Measurements from ENCODE around the gene RRAGD.

Gene RRAGD

DNA sequence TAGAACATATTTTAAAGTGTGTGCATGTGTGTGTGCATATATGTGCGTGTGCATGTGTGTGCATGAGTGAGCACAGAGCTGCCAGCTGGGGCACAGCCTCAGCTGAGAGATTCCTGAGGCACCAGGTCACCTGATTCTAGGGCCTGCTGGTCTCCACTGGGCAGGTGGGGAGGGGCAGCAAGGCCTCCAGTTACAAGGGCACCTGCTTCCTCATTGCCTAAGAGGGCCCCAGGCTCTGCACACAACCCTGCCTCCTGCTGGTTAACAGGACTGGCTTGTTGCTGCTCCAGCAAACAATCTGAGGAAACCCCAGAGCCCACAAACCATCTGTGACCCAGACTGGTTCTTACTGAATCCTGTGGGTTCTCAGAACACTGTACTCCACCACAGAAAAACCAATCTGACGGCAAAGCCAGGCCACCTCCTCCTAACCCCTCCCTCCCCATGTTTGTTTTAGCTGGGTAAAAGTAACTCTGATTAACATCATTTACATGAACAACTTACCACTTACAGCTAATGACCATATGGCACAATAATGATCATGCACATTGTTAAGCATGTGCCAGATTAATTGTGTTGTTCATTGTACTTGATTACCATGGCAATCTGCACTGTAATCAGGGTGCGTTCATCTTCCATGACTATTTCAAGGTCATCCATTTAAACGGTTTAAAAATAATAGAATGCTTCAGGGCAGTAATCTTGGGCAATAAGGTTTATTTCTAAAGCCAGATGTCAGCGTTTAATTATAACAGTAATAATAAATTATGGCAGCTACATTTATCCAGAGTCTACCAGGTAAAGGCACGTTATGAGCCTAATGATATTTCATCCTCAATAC, 36.4 kb downstream of the RRAGD start:
- DNase-seq (ENCODE audit: low read depth), result no peak

DNA sequence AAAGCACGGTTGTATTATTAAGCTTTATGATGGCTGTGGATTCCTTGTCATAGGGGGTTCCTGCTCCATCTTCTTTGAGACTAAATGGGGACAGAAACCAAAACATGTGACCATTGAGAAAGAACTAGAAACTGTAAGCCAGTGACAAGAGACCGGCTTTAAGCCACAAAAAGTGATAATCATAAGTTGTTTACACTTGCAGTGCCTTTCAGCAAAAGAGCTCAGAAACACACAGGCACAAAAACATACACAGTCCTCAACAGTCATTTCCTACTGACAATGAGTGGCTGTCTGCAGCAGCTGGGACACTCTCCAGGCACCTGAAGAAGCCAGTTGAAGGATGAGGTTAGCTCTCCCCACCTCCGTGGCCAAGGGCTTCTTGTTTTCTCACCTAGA, 39.6 kb downstream of the RRAGD start:
- no peak for DNase-seq (ENCODE audit: low read depth)

DNA sequence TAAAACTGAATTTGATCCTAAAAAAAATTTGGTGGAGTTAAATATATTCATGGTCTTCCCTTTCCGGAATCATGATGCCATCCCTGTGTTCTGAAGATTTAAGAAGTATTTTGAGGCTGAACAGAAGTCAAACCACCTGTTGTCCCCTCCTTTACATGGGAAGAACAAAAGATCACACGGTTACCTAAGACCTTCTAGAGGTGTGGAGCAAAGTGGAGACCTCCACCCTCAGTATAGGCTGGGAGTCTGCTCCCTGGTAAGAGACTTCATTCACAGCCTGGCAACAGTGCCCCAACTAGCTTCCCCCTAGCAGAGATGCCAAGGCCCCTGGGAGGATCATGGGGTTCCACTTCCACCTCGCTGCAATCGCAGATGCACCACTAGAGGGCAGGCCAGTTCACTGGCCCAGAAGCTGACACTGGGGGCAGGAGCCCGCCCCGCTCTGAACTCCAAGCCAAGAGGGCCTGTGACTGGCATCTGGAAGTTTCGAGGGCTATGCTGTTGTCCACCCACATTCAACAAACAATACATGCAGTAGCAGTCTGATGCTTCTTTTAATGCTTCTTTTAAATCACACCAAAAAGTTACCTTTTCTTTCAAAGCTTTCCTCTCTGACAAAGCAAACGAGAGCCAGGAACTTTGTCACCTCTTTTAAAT, 40.1 kb downstream of the RRAGD start:
- DNase-seq (ENCODE audit: low read depth), result peak; percentile 64

DNA sequence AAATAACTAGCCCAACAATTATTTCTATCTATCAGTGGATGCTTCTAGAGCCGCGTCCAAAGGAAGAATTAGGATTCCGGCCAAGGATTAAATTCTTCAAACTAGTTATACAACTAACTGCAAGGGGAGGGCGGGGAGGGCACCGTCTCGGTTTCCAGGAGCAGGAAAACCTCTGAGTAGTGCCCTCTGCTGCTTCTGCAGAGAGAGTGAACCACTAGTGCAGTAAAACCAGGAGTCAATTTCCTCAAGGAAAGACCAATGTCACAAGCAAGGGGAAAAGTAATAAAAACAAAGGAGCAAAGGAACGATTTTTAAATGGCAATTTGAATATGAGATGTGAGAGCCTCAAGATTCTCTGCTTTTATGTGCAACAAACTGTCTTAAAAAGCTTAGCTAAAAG, 43.1 kb downstream of the RRAGD start:
- DNase-seq (ENCODE audit: low read depth), result no peak

DNA sequence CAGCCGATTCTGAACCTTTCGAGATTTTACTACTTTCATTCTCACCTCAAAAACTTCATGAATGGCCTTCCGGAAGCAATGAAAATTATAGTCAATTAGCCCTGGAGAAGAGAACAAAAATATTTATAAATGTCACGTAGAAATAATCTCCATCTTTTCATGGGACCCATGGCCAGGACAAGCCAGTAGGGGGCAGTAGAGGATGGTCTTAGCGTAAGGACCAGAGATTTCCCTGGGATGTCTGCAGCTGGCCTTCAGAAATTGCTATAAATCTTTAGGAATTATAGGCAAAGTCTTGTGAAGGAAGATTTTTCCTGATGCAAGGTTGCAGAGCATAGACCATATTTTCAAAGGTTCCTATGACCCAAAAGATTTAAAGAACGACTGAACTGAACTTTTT, 44.0 kb downstream of the RRAGD start:
- peak; percentile 42 for DNase-seq (ENCODE audit: low read depth)

DNA sequence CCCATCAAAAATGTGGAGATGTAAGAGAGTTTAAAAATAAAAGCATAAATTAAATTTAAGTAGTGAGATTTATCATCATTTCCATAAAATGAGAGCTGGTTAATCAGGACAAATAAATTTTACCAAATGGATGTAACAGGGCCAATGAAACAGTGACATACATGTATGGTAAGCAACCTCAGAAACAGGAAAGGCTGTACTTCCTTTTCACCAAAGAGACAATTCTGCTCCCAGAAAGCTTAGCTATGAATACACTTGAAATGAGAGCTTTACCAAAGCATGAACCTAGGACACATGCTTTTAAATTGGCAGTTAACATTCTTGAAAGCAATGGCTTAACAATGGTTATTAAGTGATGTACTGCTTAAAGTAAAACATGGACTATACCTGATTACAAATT, 47.5 kb downstream of the RRAGD start:
- DNase-seq (ENCODE audit: low read depth), result no peak

DNA sequence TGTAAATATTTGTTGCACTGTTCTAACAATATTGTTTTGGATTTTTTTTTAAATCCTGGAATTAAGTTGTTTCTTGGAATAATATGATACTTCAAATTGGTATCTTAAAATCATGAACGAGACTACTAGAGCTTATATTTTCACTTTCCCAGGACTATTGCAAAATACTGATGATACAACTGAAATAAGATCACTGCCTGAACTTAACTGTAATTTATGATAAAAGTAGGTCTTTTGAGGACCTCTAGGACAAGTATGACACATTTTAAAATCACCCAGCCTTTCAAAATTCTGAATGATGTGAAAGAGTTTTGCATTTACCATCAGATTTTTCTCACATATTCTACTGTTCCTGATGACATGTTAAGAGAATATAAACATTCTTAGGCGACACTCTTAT, 50.9 kb downstream of the RRAGD start:
- no peak for DNase-seq (ENCODE audit: low read depth)

DNA sequence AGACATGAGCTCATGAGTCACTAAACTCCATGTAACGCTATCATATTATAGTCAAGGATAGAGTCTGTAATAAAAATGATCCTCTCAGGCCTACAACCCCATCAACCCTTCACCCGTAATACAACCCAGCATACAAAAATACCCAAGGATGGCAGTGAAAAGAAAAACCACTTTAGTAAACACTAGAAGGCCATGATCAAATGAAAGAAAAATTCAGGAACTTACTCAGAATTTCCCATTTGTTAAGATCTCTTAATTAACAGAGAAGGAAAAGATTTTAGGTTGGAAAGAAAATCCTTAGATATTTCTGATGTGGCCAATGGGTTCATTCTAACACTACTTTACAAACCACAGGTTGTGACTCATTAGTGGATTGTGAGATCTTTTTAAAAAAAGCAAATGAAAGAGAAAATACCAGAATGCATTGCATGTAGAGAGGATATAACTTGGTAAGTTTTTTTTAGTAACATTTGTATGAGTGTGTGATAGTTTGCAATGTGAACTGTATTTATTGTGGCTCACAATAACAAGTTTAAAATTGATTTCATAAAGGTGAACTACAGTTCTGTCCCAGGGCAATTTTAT, 51.6 kb downstream of the RRAGD start:
- DNase-seq (ENCODE audit: low read depth), result no peak

DNA sequence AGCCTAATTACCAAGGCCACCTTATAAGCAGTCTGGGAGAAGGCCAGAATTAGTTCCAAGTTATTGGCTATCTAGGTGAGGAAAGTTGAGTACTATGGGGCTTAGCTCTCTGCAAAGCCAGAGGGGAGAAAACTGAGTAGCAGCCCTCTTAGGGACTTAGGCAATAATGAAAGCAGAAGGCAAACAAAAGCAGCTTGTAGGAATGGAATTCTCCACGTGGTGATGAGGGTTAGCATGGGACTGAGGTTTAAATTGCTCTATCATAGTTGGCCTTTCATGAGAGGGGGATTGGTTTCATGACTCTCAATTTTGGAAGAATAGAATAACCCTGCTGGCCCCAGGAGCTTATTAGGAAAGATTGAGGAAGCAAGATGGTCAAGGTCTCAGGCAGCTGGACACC, 52.5 kb downstream of the RRAGD start:
- no peak for DNase-seq (ENCODE audit: low read depth)

DNA sequence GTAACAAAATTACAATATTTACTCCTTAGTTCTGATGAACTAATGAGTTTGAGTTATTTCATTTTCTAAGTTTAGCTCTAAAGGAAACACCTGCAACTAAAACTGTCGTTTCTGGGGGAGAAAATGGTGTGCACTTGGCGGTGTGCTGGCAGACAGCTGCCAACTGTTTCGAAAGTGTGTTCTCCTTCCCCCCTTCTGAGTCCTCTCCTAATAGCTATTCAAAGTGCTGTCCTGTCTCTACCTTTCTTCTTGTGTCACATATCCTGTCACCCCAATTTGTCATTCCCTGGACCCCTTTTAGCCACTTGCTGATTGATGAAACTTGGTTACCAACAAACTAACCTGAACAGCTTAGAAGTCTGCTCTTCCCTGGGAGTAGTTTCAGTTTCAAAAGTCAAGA, 54.7 kb downstream of the RRAGD start:
- DNase-seq (ENCODE audit: low read depth), result no peak

DNA sequence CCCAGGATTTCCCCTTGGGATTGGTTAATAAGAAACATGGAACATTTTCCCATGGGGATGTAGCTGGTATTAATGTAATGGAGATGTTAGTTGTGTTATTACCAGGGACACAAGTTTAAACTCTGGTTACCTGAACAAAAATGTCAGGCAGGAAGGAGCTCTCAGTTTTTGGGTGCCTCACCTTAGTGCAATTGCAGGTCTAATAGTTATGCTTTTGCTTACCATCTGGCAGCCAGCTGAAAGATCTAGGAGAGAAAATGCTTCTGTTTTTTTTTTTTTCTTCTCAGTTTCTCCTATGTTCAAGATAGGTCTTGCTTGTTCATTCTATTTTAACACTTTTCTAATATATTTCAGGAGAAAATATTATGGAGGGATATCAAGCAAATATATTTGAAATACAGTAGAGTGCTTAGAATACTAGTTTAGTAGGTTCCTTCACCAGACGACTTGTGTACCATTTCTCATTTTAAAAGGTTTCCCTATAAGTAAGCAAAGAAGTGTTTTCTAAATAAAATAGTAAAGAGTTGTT, 55.4 kb downstream of the RRAGD start:
- DNase-seq (ENCODE audit: low read depth), result no peak

DNA sequence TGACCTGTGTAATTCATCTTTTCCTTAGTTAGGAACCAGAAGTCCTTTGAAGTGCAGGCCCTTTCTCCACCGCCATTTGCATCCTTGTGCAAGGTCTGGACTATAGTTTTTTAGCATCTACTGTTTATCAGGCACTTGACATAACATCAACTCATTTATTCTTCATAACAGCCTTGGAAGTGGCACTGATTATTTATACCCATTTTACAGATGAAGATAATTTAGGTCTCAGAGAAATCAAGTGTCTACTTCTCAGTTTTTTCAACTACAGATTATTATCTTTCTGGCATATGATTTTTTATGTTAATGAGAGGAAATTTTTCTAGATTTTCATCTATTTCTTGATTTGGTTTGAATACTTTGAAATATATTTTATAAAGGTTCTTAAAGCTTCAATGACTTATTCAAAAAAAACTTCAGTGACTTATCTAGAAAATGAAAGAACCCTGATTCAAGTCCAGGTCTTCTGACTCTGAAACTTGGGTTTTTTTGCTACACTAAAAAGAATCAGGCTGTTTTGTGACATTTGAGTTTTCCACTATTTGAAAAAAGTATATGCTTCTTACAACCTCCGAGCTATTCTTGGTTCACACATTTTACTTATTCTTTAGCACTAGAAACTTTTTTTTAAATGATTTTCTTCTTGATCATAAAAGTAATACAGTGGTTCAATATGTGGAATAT, 56.4 kb downstream of the RRAGD start:
- DNase-seq (ENCODE audit: low read depth), result no peak

DNA sequence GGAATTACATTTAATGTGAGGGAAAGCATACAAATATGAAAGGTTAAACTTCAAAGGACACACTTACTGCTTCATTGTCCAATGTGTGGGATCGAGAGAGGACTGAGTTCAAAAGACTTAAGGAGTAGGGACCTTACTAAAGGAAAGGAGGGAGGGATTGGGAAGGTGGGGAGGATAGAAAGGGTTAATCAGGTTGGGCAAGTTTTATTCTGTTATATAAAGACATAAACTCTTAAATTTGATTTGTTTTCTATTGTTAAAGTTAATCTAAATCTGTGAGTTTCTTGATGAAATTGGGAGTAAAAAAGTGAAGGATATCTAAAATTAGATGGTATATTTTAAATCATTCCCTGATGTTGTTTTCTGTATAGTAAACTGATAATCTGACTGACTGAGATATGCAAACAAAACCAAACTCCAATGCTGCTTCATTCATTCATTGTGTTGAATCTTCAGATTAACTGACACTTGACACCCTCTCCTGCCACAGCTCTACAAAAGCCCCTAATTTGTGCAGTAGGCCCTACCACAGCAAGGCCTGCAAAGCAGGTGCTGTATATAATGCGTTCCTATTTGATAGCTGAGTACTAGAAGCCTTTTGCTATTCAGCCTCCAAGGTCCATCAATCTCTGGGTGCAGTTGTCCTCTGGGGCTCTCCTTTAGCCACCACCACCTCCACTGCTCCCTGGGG, 58.2 kb downstream of the RRAGD start:
- no peak for DNase-seq (ENCODE audit: low read depth)

DNA sequence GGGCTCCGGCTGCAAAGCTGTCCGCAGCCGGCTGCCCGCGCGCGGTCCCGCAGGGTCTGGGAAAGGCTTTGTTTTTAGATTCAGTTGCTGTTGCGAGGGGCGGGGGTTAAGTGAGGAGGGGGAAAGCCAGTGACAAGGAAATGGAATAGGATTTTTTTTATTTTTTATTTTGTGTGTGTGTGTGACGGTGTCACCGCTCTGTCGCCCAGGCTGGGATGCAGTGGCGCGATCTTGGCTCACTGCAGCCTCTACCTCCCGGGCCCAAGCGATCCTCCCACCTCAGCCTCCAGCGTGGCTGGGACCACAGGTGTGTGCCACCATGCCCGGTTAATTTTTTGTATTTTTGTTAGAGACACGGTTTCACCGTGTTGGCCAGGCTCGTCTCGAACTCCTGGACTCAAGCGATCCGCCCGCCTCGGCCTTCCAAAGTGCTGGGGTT, 58.9 kb downstream of the RRAGD start:
- no peak for DNase-seq (ENCODE audit: low read depth)

DNA sequence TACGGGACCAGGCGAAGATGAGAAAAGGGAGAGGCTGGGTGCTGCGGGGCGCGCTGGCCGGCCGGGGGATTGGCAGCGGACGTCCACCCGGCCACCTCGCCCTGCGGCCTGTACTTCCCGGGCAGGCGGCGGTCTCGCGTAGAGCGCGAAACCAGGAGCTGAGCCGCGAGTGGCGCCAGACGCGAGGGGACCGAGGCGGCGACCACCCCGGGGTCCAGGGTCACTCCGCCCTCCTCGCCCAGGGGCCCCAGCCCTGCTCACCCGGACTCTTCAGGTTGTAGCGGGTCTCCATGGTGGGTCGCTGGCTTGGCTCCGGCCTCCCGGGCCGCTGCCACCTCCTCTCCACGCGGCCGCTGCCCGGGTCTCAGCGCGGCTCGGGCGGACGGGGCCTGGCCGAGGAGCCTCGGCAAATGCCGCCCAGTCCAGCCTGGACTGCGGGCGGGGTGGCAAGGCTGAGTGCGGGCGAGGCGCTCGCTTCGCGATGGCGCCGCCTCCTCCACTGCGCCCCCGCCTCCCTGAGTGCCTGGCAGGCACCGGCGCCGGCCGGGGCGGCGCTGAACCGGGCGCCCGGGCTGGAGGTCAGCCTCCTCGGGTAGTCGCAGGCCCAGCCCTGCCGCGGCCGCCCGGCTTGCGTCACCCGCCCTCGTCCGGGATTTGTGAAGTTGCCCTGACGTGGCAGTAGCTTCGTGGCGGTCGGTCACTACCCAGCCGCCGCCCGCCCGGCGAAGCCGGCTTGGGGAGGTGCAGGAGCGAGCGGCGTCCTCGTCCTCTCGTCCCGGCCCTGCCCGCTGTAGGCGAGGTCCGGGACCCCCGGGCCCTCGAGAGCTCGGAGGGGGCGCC, 59.6 kb downstream of the RRAGD start, which contains the start of gene UBE2J1:
Gene UBE2J1, minus strand, starts transcription at position 445 of the 840 bp plus-strand sequence. Its CDS starts 153 bp downstream, at position 292.
- DNase-seq (ENCODE audit: low read depth), result peak; percentile 39

DNA sequence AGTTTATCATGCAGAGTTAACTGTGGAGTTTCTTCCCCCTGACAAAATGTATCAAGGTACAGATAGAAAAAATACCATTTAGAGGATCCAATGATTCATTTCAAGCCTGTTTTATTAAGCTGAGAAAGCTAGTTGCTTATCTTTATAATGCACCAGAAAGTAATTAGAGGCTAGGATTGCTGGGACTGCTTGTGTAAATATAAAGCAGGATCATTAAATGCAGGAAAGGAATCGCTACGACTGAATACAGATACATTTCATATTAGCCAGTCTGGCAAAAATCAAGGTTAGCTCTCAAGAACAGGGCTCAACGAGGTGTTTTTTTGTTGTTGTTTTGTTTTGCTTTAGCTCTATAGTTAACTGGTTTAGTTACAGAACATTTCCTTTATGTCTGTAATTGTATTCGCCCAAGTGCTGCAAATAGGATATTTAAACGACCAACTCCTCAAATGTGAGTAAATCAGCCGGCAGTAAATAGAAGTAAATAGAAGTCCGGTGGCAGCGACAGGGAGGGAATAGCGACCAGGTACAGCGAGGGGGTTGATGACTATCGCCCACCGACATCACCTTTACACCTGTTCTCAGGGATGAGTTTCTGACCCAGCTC, 60.3 kb downstream of the RRAGD start:
- DNase-seq (ENCODE audit: low read depth), result no peak

DNA sequence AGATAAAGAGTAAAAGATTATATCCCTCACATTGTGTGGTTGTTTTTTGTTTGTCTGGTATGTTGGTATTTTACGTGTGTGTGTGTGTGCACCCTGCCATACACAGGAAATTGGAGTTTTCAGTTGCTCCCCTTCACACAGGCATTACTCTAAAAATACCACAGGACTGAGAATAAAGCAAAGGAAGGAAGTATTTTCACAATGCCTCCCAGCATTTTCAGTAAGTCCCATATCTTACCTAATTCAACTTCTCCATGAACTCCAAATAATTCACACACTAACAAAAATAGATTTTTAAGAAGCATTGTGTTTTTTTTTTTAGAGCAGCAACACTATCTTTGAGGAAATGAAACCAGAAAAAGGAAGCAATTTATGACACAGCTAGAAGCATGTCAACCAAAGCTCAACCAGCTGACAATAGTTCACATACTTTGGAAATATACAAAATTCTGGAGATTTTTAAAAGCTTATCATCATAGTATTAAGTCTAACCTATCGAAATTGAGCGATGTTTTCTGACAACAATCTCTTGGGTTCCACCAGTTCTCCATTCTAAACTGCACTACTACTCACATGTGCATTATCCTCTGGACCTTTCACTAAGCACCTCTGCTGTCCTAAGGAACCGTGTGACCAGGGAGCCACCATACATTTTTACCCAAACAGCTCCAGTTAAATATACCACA, 61.6 kb downstream of the RRAGD start:
- no peak for DNase-seq (ENCODE audit: low read depth)

DNA sequence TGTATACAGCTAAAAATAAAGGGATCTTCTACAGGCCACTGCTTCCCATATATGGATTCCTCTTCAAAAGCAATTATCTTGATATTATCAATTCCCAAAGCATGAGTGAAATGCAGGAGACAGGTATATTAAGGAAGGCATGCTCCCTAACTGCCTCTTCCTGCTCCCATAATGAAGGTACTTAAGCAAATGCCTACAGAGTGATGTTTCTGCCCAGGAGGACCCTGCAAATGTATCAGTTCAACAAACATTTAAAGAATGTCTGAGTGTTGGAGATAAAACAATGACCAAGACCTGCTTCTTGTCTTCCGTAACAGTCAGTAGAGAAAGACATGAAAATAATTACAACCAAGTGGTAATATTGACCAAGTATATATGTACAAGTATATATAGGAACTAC, 63.7 kb downstream of the RRAGD start:
- no peak for DNase-seq (ENCODE audit: low read depth)

DNA sequence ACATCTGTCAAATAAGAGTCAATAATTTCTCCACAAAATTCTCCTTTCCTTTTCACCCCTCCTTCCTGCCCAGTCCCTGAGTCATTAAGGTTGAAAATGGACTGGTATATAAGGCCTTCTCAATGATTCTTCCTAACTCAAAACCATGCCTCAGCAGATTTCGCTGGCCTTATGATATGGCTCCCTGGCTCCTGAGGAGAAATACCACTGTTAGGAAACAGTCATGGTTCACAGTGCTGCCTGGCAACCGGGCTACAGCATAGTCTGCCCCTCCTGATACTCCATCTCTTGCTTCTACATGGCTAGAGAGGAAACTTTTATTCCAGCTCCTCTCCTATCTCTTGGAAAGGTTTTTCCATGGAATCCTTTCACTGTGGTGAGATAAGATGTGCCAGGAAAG, 64.2 kb downstream of the RRAGD start:
- DNase-seq (ENCODE audit: low read depth), result no peak

DNA sequence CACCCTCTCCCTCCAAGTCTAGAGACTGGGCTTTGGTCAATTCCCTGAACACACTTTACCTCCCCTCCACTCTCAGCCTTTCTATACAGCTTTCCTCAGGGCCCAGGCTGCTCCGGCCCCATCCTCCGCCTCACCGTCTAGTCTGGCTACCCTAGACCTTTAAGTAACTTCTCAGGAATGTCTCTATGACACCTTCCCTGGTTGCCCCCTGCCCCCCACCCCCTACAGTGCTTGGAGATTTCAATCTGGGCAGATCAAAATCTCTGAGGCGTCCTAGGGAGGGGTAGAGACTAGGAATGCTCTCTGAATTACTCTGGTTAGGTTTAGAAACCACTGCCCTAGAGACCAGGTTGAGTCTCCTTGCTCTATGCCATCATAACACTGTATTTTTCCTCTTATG, 65.6 kb downstream of the RRAGD start:
- no peak for DNase-seq (ENCODE audit: low read depth)
